Pancreas (tissue), 10 donors: Measurements from ENCODE around the gene TIGD2. TPM values are rescaled to one million over a fixed set of nuclear protein-coding genes. Genes with fewer than 3 reads are reported as not detected.

Experiments used
- ATAC-seq, 4 donors: fragments of 200-7000 bp; cut with Tn5 transposase; one replicate each; pipeline versions ENCODE4 v1.8.0 to v1.9.1; 2020; ENCODE audit warnings: mild to moderate bottlenecking in 4 of 4, moderate library complexity in 4 of 4
- DNase-seq, 6 donors: peaks; one replicate each; pipeline ENCODE4 v3.0.0-alpha.2; 2020
- FAIRE-seq: peaks from 2 replicates; lab custom pipeline; 2012; peaks lifted over from hg19 to GRCh38; lab: Jason Lieb, UNC
- H3K27ac ChIP-seq, 4 donors: fragments of 200-600 bp; sonication (generic); 1 replicate in 3 of 4; 2 replicates in 1 of 4; pipeline versions ENCODE4 v1.5.0 to v1.8.0; 2020
- H3K27me3 ChIP-seq, 4 donors: fragments of 200-600 bp; one replicate each; pipeline ENCODE4 v1.8.0; 2021
- H3K36me3 ChIP-seq, 3 donors: fragments of 200-600 bp; sonication (generic) in 1 of 3; one replicate each; pipeline versions ENCODE4 v1.5.0 to v1.8.0; 2020 to 2021
- H3K4me1 ChIP-seq, 3 donors: fragments of 200-600 bp; one replicate each; pipeline ENCODE4 v1.8.0; 2021
- H3K4me3 ChIP-seq, 4 donors: fragments of 200-600 bp; sonication (generic) in 2 of 4; one replicate each; pipeline versions ENCODE4 v1.5.0 to v1.8.0; 2020 to 2021
- H3K9me3 ChIP-seq, 4 donors: fragments of 200-600 bp; one replicate each; pipeline ENCODE4 v1.8.0; 2021
- WGBS, 2 donors: extraction: QIAGEN DNeasy Blood & Tissue Kit; methylation state at CpG; one replicate each; pipeline ENCODE4 v1.1.7; 2013; 5-methylcytosine and 5-hydroxymethylcytosine counted together
- intact Hi-C, 3 donors: fragments of 100-400 bp; cut with DNase I; formaldehyde crosslinking; loops; one replicate each; pipeline versions ENCODE4 v1.11.1 to v1.14.2; 2022
- polyA plus RNA-seq, 2 donors: library from polyadenylated mRNA; stranded (reverse); fragments of 200-250 nt; gene quantifications; one replicate each; pipeline ENCODE4 v1.2.3, GENCODE V29; 2013
- total RNA-seq, 6 donors: library from RNA; stranded (reverse); fragmentation: NEBNext Ultra II Directional in 4 of 6; extraction: Animal tissue kit (Norgen Biotek cat#: 25700) in 4 of 6; gene quantifications; one replicate each; pipeline versions ENCODE4 v1.2.1 to v1.2.4, GENCODE V29; 2021 to 2023
- TF ChIP-seq, protein P1 (sequence below), 4 donors: fragments of 200-600 bp; sonication (generic) in 3 of 4; IDR thresholded peaks; one replicate each; pipeline versions ENCODE4 v1.5.0 to v1.8.0; 2021; ENCODE audit warnings: antibody characterized with exemption in 4 of 4
- donor health status: healthy with polysubstance abuse.
- donor health status: DM: no; HTN: no; CAD: no; lungs with moderate emphysema.
- donor health status: DM: no; HTN: no; CAD: no.
- donor health status: control.
- donor health status: control.
- donor health status: Bipolar disorder and iron deficiency.
- donor health status: DM: yes; HTN: yes; CAD: no.
- donor health status: DM: no; HTN: no; CAD: no.
- donor health status: DM: no; HTN: no; CAD: no.
- donor health status: DM: yes; HTN: yes; CAD: no.

Gene TIGD2
- total and polyA plus RNA-seq, 8 donors: 1.7 to 4.7 (median 2.8) TPM

DNA sequence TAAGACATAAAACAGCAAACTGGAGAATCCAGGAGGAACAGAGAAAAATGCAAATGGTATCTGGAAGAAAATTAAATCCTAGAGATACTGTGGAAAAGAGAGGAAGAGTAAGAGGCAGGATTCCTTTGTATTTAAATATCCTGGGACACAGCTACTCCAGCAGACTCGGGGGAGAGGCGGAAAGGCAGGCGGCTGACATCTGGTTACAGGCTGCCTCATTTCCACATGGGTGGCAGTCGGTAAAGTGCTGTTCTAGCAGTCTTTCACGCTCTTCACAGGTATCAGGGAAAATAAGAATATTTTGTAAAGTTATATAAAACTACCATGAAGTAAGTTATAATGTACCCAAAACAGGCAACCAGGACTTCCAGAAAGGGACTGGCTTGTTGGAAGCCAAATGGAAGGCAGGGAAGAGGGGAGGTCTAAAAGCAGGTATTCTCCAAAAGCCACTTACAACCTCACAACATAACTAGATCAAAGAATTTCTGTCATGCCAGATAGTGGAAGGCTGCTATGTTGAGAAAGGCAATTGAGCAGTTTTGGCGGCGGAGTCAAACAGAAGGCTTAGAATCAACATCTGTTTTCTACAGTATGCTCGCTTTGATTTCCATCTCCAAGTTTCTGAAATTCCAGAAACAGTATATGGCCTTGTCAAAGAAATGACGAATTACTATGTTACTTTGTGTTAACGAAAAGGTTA is 1.3 kb upstream of the TIGD2 start:
- H3K27ac ChIP-seq: peak overlapping the region; percentile 92 to 93 (median 92)
- H3K4me1 ChIP-seq: peaks cover 0 to 9% (median 5%) of the 10 kb centered on the region in 3 donors
- no peaks in the 10 kb centered on the region for H3K36me3 ChIP-seq
- TF ChIP-seq, protein P1, sequence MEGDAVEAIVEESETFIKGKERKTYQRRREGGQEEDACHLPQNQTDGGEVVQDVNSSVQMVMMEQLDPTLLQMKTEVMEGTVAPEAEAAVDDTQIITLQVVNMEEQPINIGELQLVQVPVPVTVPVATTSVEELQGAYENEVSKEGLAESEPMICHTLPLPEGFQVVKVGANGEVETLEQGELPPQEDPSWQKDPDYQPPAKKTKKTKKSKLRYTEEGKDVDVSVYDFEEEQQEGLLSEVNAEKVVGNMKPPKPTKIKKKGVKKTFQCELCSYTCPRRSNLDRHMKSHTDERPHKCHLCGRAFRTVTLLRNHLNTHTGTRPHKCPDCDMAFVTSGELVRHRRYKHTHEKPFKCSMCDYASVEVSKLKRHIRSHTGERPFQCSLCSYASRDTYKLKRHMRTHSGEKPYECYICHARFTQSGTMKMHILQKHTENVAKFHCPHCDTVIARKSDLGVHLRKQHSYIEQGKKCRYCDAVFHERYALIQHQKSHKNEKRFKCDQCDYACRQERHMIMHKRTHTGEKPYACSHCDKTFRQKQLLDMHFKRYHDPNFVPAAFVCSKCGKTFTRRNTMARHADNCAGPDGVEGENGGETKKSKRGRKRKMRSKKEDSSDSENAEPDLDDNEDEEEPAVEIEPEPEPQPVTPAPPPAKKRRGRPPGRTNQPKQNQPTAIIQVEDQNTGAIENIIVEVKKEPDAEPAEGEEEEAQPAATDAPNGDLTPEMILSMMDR (IDR thresholded peaks at IDR 0.05): no peak
- 17 to 23% methylated on average over 10 of the region's 10 CpGs for WGBS, 2 donors
- intact Hi-C loops: no loop called here
- H3K27me3 ChIP-seq: no peaks in the 10 kb centered on the region
- DNase-seq: peak in 4 of 6 donors; percentile 28 to 57 (median 42)
- no peaks in the 10 kb centered on the region for H3K9me3 ChIP-seq
- peak overlapping the region; percentile 39 to 88 (median 78) for H3K4me3 ChIP-seq
- no peak for FAIRE-seq
- peak in 3 of 4 donors; percentile 13 to 20 (median 20) for ATAC-seq

DNA sequence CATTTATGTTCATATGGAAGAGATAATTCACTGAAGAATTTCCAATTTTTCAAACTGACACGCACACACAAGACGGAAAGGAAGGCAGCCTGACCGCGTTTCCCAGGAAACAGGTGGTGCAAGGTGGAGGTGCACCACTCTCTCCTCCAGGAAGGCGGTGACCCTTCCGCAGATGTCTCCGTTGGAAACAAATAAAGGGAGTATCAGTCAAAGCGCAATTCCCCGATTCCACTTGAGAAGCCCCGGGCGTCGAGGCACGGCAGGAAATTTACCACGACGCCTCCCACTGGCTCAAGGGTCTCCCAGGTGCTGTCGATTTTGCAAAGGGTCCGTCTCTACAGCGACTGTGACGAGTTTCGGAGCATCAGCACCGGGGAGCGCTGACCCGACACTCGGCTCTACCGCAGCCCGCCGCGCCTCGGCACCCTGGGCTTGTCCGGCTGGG is 770 bp upstream of the TIGD2 start:
- Histone ChIP-seq H3K4me1 (peaks cover 0 to 9% (median 5%) of the 10 kb centered on the region in 3 donors), H3K4me3 (peak overlapping the region; percentile 39 to 88 (median 78)), H3K36me3 (no peaks in the 10 kb centered on the region), H3K27me3 (no peaks in the 10 kb centered on the region), H3K9me3 (no peaks in the 10 kb centered on the region), H3K27ac (peak overlapping the region; percentile 92 to 93 (median 92))
- peak; percentile 56 to 67 (median 62) for ATAC-seq
- FAIRE-seq: no peak
- intact Hi-C loops: no loop called here
- TF ChIP-seq, protein P1 (IDR thresholded peaks at IDR 0.05): no peak
- peak; percentile 58 to 75 (median 67) for DNase-seq
- WGBS, 2 donors: 1% methylated on average over 30 of the region's 30 CpGs

DNA sequence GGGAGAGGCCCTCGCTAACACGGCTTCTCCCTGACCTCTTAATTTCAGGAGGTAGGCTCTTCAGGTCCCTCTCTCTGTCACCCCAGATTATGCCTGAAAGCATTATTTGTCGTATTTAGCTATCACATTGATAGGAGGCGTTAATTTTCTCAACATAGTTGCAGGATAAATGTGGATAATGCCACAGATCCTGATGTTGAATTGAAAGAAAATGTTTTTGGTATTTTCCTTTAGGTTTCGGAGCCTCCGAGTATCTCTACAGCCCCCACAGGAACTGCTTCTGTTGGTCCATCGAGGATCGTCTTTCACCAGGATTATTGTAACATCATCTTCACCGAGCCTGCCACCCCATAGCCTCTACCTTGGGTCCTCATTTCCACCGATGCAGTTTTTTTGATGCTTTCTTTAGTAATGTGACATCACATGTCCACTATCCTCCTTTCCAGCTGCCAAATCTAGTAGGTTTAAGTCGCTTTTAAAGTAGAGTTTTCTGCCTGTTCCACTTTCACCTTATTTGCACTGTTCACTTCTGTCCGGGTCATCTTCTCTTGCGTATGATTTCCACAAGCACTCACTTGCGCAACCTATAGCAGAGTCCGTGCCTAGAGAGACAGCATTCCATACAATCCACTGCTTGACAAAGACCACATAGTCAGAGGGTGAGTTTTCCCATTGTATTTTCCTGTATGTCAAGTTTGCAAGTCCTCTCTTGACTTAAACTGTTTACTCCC is 665 bp downstream of the TIGD2 start:
- peak in 1 of 4 donors; percentile 5 for ATAC-seq

DNA sequence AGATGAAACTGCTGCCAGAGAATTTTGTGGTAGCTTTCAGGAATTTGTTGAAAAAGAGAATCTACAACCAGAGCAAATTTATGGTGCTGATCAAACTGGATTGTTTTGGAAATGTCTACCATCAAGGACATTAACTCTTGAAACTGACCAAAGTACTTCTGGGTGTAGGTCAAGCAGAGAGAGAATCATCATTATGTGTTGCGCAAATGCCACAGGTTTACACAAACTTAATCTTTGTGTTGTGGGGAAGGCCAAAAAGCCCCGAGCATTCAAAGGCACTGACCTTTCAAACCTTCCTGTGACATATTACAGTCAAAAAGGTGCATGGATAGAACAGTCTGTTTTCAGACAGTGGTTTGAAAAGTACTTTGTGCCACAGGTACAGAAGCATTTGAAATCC is 2.1 kb downstream of the TIGD2 start:
- no peak for ATAC-seq
- intact Hi-C loops: no loop called here
- no peaks in the 10 kb centered on the region for H3K9me3 ChIP-seq

More for the DNA sequence above, 665 bp downstream of the TIGD2 start:
- Histone ChIP-seq H3K27ac (peak overlapping the region; percentile 92 to 93 (median 92)), H3K9me3 (no peaks in the 10 kb centered on the region), H3K4me3 (peak overlapping the region; percentile 39 to 88 (median 78)), H3K27me3 (no peaks in the 10 kb centered on the region), H3K4me1 (peaks cover 0 to 9% (median 5%) of the 10 kb centered on the region in 3 donors), H3K36me3 (no peaks in the 10 kb centered on the region)
- DNase-seq (no peak), FAIRE-seq (no peak)
- 8 to 12% methylated on average over 15 of the region's 15 CpGs for WGBS, 2 donors
- intact Hi-C loops: no loop called here
- TF ChIP-seq, protein P1 (IDR thresholded peaks at IDR 0.05): no peak

More for the DNA sequence above, 2.1 kb downstream of the TIGD2 start:
- H3K27ac ChIP-seq: no peak overlapping the region
- 95 to 97% methylated on average over 2 of the region's 2 CpGs for WGBS, 2 donors
- FAIRE-seq (no peak), DNase-seq (no peak)
- H3K36me3 ChIP-seq: no peaks in the 10 kb centered on the region
- H3K4me1 ChIP-seq: peaks cover 0 to 9% (median 5%) of the 10 kb centered on the region in 3 donors
- no peak overlapping the region for H3K4me3 ChIP-seq
- no peaks in the 10 kb centered on the region for H3K27me3 ChIP-seq
- TF ChIP-seq, protein P1 (IDR thresholded peaks at IDR 0.05): no peak
